Caco-2 (cell line): ENCODE results near the gene EXOC7. TPM values are rescaled to one million over a fixed set of nuclear protein-coding genes. Genes with fewer than 3 reads are reported as not detected.
A peak's percentile ranks its signal among the peaks of the same experiment; 100 is the strongest.

ENCODE experiments used
- BruUV-seq: library from RNA; stranded (reverse); fragments of 400-500 nt; replicated peaks from 2 replicates; lab custom pipeline; 2021; lab: Mats Ljungman, UMichigan
- CTCF ChIA-PET: fragments of 300-600 bp; sonication (Branson Sonifier 250); formaldehyde crosslinking; loops from one replicate; lab custom pipeline; 2022; ENCODE audit warnings: antibody characterized with exemption; lab: Charles Lee
- POLR2A ChIA-PET: fragments of 300-600 bp; sonication (Branson Sonifier 250); formaldehyde crosslinking; loops from one replicate; lab custom pipeline; 2022; ENCODE audit warnings: antibody characterized with exemption; lab: Charles Lee
- DNase-seq, 2 experiments: peaks; one replicate each; pipeline versions ENCODE4 v3.0.0 to v3.0.0-alpha.2; 2020 to 2022
- H3K27me3 ChIP-seq: replicated peaks from 2 replicates; pipeline ENCODE4 v1.6.0; 2011; ENCODE audit warnings: low read length; ENCODE audit not compliant: control insufficient read depth, insufficient read depth
- H3K36me3 ChIP-seq: 2 replicates; pipeline ENCODE4 v1.5.1; 2011; ENCODE audit warnings: low read length; ENCODE audit not compliant: control insufficient read depth, insufficient read depth
- H3K4me1 ChIP-seq: fragments of 250-450 bp; sonication (Bioruptor Pico); 2 replicates; pipeline ENCODE4 v1.5.1; 2020; ENCODE audit warnings: mild to moderate bottlenecking
- H3K4me3 ChIP-seq: 2 replicates; pipeline ENCODE4 v1.5.1; 2011; ENCODE audit warnings: low read depth, mild to moderate bottlenecking, control low read depth, low read length
- H3K9me3 ChIP-seq: fragments of 250-450 bp; sonication (Bioruptor Pico); 2 replicates; pipeline ENCODE4 v1.5.1; 2020; ENCODE audit warnings: mild to moderate bottlenecking, moderate library complexity
- H3K27ac Mint-ChIP-seq: one replicate; pipeline ENCODE4 v1.8.0; 2022; ENCODE audit warnings: mixed read lengths; ENCODE audit not compliant: unreplicated experiment
- H3K27me3 Mint-ChIP-seq: one replicate; pipeline ENCODE4 v1.8.0; 2022; ENCODE audit warnings: mixed read lengths; ENCODE audit not compliant: insufficient read depth, unreplicated experiment
- H3K36me3 Mint-ChIP-seq: one replicate; pipeline ENCODE4 v1.8.0; 2022; ENCODE audit warnings: mild to moderate bottlenecking, mixed read lengths; ENCODE audit not compliant: insufficient read depth, unreplicated experiment
- H3K4me1 Mint-ChIP-seq: one replicate; pipeline ENCODE4 v1.8.0; 2022; ENCODE audit warnings: low read depth, mixed read lengths; ENCODE audit not compliant: unreplicated experiment
- H3K4me3 Mint-ChIP-seq: one replicate; pipeline ENCODE4 v1.8.0; 2022; ENCODE audit warnings: mild to moderate bottlenecking, moderate library complexity, mixed read lengths; ENCODE audit not compliant: unreplicated experiment
- H3K9me3 Mint-ChIP-seq: one replicate; pipeline ENCODE4 v1.8.0; 2022; ENCODE audit warnings: mixed read lengths; ENCODE audit not compliant: unreplicated experiment
- intact Hi-C: fragments of 100-400 bp; cut with micrococcal nuclease; formaldehyde crosslinking; loops from one replicate; pipeline ENCODE4 v1.10.0; 2022; ENCODE audit not compliant: unreplicated experiment
- total RNA-seq: library from RNA; stranded (reverse); gene quantifications from 2 replicates; pipeline ENCODE4 v1.2.3, GENCODE V29; 2022
- TF ChIP-seq, protein P1 (sequence below), 2 experiments: fragments of 200-600 bp in 1 of 2; IDR thresholded peaks; 1 replicate in 1 of 2; 2 replicates in 1 of 2; pipeline versions ENCODE4 v1.5.1 to v1.8.0; 2011 to 2022; ENCODE audit warnings: antibody characterized with exemption in 1 of 2, control low read depth in 1 of 2, inconsistent platforms in 1 of 2, low read depth in 1 of 2, low read length in 1 of 2, mild to moderate bottlenecking in 1 of 2, moderate library complexity in 1 of 2; ENCODE audit not compliant: insufficient read depth in 1 of 2, severe bottlenecking in 1 of 2, unreplicated experiment in 1 of 2

The EXOC7 gene
- total RNA-seq, 1 experiment from 2014 or later = 205 TPM

DNA sequence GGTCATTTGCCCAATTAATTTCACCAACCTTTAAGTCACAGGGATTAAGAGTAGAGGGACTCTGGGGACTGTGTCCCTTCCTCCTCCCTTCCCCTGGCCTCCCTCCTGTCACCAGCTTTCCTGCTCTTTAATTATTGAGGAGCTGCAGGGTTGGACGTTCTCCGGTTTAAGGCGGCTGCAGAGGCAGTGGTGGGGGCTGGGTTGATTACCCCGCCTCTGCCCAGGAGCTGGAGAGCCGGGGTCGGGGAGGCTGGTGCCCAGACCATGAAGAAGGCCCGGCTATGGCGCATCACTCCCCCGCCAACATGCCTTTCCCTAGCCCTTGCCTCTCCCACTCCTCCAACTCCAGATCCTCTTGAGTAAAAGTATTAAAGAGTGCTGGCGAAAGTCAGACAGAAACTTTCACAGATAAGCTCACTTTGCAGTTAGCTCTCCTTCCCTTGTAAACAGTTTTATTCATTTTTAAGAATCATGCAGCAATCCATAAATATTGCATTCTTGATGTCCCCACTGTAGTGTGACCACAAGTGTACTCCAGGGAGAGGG lies 38.5 kb upstream of the EXOC7 start:
- Histone ChIP-seq H3K9me3 (no peaks in the 10 kb centered on the region), H3K4me3 (no peak overlapping the region), H3K4me1 (peaks cover 52% of the 10 kb centered on the region), H3K27me3 (no peaks in the 10 kb centered on the region), H3K36me3 (no peaks in the 10 kb centered on the region; the same call in 1 of the 2 replicates)
- CTCF ChIA-PET = interaction anchor here (0.7 to 6.2 kb wide), 9 partner anchors 9 to 243 kb away, joined by 3 to 57 read pairs (median 3); partner anchors contain the start of genes EXOC7 and SPHK1
- peak overlapping the region; percentile 82 for H3K4me3 Mint-ChIP-seq
- TF ChIP-seq, protein P1, sequence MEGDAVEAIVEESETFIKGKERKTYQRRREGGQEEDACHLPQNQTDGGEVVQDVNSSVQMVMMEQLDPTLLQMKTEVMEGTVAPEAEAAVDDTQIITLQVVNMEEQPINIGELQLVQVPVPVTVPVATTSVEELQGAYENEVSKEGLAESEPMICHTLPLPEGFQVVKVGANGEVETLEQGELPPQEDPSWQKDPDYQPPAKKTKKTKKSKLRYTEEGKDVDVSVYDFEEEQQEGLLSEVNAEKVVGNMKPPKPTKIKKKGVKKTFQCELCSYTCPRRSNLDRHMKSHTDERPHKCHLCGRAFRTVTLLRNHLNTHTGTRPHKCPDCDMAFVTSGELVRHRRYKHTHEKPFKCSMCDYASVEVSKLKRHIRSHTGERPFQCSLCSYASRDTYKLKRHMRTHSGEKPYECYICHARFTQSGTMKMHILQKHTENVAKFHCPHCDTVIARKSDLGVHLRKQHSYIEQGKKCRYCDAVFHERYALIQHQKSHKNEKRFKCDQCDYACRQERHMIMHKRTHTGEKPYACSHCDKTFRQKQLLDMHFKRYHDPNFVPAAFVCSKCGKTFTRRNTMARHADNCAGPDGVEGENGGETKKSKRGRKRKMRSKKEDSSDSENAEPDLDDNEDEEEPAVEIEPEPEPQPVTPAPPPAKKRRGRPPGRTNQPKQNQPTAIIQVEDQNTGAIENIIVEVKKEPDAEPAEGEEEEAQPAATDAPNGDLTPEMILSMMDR (IDR thresholded peaks at IDR 0.05; ENCODE audit: insufficient read depth in 1 of 2, low read depth in 1 of 2, low read length in 1 of 2, severe bottlenecking in 1 of 2, unreplicated experiment in 1 of 2) = no peak
- BruUV-seq = no TSS peak
- peaks cover 33% of the 10 kb centered on the region for H3K4me1 Mint-ChIP-seq
- H3K36me3 Mint-ChIP-seq = peaks cover 33% of the 10 kb centered on the region
- H3K9me3 Mint-ChIP-seq = no peaks in the 10 kb centered on the region
- intact Hi-C loops = no loop called here
- DNase-seq = no peak
- peak overlapping the region; percentile 63 for H3K27ac Mint-ChIP-seq
- POLR2A ChIA-PET = interaction anchor here (0.5 to 4.3 kb wide), 3 partner anchors 9 to 70 kb away, joined by 3 to 31 read pairs (median 6); no protein-coding TSS in a partner anchor
- H3K27me3 Mint-ChIP-seq = no peaks in the 10 kb centered on the region

DNA sequence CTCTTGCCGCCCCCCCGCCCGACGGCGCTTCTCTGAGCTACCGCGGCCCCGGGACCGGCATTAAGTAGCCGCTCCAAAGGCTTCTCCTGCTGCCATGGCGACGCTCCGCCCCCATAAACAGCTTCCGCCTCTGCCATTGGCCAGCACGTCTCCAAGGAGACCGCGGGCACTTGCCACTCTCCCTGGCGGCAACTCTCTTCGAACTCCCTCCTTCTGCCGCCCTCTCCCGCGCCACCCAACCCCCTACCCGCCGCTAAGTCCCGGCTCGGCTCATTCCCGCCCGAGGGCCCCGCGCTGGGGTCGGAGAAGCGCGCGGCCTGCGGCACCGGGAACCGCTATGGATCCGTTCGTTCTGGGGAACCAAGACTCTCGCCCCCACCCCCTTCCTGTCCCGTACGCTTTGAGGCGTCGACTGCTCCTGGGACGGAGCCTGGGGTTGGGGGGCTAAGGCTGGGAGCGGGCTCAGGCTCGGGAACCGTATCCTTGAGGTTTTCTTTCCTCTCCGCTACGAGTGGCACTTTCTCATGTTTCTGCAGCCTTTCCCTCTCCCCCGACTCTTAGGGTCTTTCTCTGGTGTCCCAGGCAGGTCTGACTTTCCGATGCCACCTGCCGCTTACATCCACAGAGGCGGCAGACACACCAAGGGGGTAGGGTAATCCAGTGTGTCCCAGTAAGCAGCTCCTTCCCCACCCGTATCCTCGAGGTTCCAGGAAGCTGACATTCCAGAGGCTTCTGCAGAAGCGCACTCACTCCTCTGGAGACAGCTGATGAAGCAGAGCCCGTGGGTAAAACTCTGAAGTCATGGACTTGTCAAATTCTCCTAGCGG lies 37.8 kb upstream of the EXOC7 start, which contains the start of gene FOXJ1:
Gene FOXJ1 (minus strand): TSS at position 34 of the 827 bp plus-strand sequence. CDS start 850 bp downstream, outside the sequence.
- peaks cover 33% of the 10 kb centered on the region for H3K36me3 Mint-ChIP-seq
- H3K27me3 Mint-ChIP-seq = no peaks in the 10 kb centered on the region
- Histone ChIP-seq H3K4me3 (peak within 1 kb of the TSS; percentile 70), H3K36me3 (no peaks in the 10 kb centered on the region; the same call in 1 of the 2 replicates), H3K4me1 (peaks cover 59% of the 10 kb centered on the region), H3K27me3 (no peaks in the 10 kb centered on the region), H3K9me3 (no peaks in the 10 kb centered on the region)
- DNase-seq = peak; percentile 95 to 97
- TSS peak; percentile 33 for BruUV-seq
- CTCF ChIA-PET = interaction anchor here (0.6 to 6.2 kb wide), 6 partner anchors 9 to 530 kb away, joined by 3 to 57 read pairs (median 3); no protein-coding TSS in a partner anchor
- peaks cover 40% of the 10 kb centered on the region for H3K4me1 Mint-ChIP-seq
- POLR2A ChIA-PET = interaction anchor here (0.5 to 4.3 kb wide), 4 partner anchors 8 to 175 kb away, joined by 3 to 31 read pairs (median 4); no protein-coding TSS in a partner anchor
- TF ChIP-seq, protein P1 (IDR thresholded peaks at IDR 0.05; ENCODE audit: insufficient read depth in 1 of 2, low read depth in 1 of 2, low read length in 1 of 2, severe bottlenecking in 1 of 2, unreplicated experiment in 1 of 2) = no peak
- H3K27ac Mint-ChIP-seq = peak within 1 kb of the TSS; percentile 63
- H3K4me3 Mint-ChIP-seq = peak within 1 kb of the TSS; percentile 82
- H3K9me3 Mint-ChIP-seq = no peaks in the 10 kb centered on the region
- intact Hi-C loops = loop anchor here (1.0 kb wide), 1 partner anchor 9 kb away; no protein-coding TSS in a partner anchor
